ENCODE data around the gene ANXA10.

GRCh38 chr4:168096407-168096784 is 4.1 kb downstream of the ANXA10 start:
- TF ChIP-seq CTCF (IDR thresholded peaks at IDR 0.05) (no peak), MXI1 (IDR thresholded peaks at IDR 0.05; ENCODE audit: low read depth, low read length) (no peak), YY1 (IDR thresholded peaks at IDR 0.05; ENCODE audit: low read depth) (no peak), REST (IDR thresholded peaks at IDR 0.05; ENCODE audit: low read depth, low read length) (no peak), USF1 (IDR thresholded peaks at IDR 0.05; ENCODE audit: borderline replicate concordance, low read depth) (no peak), RCOR1 (IDR thresholded peaks at IDR 0.05; ENCODE audit: low read length) (no peak), CHD2 (IDR thresholded peaks at IDR 0.05; ENCODE audit: low read length, partially characterized antibody) (no peak), SIN3A (IDR thresholded peaks at IDR 0.05; ENCODE audit: borderline replicate concordance, low read depth, low read length) (no peak)
